HCT116 (cell line): ENCODE data around the gene PDF. TPM values are rescaled to one million over a fixed set of nuclear protein-coding genes. Genes with fewer than 3 reads are reported as not detected.

ENCODE experiments used
- ATAC-seq: fragments of 200-7000 bp; cut with Tn5 transposase; 2 replicates; pipeline ENCODE4 v1.9.1; 2020; ENCODE audit warnings: mild to moderate bottlenecking, moderate library complexity
- BruUV-seq: library from RNA; stranded (reverse); fragments of 400-500 nt; replicated peaks from 2 replicates; lab custom pipeline; 2021; lab: Mats Ljungman, UMichigan
- CTCF ChIA-PET: fragments of 300-600 bp; sonication (Branson Sonifier 250); formaldehyde crosslinking; loops from one replicate; lab custom pipeline; 2021; ENCODE audit warnings: antibody characterized with exemption; lab: Charles Lee
- POLR2A ChIA-PET: fragments of 300-600, 350-600 bp; sonication (Branson Sonifier 250); formaldehyde crosslinking; loops from one replicate; lab custom pipeline; 2021; ENCODE audit warnings: antibody characterized with exemption; lab: Charles Lee
- RAD21 ChIA-PET, 2 experiments: fragments of 300-600 bp; sonication (Branson Sonifier 250); formaldehyde crosslinking; loops; one replicate each; lab custom pipeline; 2023; ENCODE audit warnings: low total read pairs in 2 of 2; ENCODE audit not compliant: uncharacterized antibody in 2 of 2, unreplicated experiment in 2 of 2, low non-redundant PET in 1 of 2; lab: Charles Lee
- DNase-seq: peaks from one replicate; pipeline ENCODE4 v3.0.0-alpha.2; 2010; ENCODE audit warnings: low read depth, low spot score
- H2AFZ ChIP-seq: fragments of 200-600 bp; shearing (Covaris generic), sonication (generic); 2 replicates; pipeline ENCODE4 v1.6.1; 2017; ENCODE audit warnings: low read depth, mixed run types, mixed read lengths, antibody characterized with exemption, low read length; ENCODE audit not compliant: poor library complexity, severe bottlenecking
- H3K27ac ChIP-seq: 2 replicates; pipeline ENCODE4 v1.5.1; 2012; ENCODE audit warnings: low read depth, low read length
- H3K27me3 ChIP-seq: fragments of 200-600 bp; sonication (generic); 2 replicates; pipeline ENCODE4 v1.6.1; 2016; ENCODE audit warnings: mixed run types, low read length, mixed read lengths; ENCODE audit not compliant: insufficient read depth
- H3K36me3 ChIP-seq, 2 experiments: fragments of 200-500 bp in 1 of 2; fragments of 200-600 bp in 1 of 2; sonication (Bioruptor generic) in 1 of 2; sonication (generic) in 1 of 2; 2 replicates each; pipeline versions ENCODE4 v1.5.1 to v1.6.1; 2014 to 2016; ENCODE audit warnings: low read length in 2 of 2, inconsistent platforms in 1 of 2, mixed read lengths in 1 of 2, mixed run types in 1 of 2; ENCODE audit not compliant: insufficient read depth in 2 of 2, control insufficient read depth in 1 of 2
- H3K4me1 ChIP-seq, 2 experiments: fragments of 200-600 bp in 1 of 2; sonication (generic) in 1 of 2; 2 replicates each; pipeline versions ENCODE4 v1.5.1 to v1.6.1; 2012 to 2017; ENCODE audit warnings: low read length in 2 of 2, inconsistent platforms in 1 of 2, mild to moderate bottlenecking in 1 of 2, mixed read lengths in 1 of 2, mixed run types in 1 of 2, moderate library complexity in 1 of 2; ENCODE audit not compliant: insufficient read depth in 2 of 2, control insufficient read depth in 1 of 2
- H3K4me2 ChIP-seq: fragments of 200-600 bp; sonication (generic); 2 replicates; pipeline ENCODE4 v1.6.1; 2017; ENCODE audit warnings: mixed run types, low read length, mixed read lengths
- H3K4me3 ChIP-seq, 2 experiments: fragments of 200-600 bp in 1 of 2; sonication (generic) in 1 of 2; replicated peaks in 1 of 2; 2 replicates each; pipeline ENCODE4 v1.5.1; 2011 to 2016; ENCODE audit warnings: low read length in 2 of 2, control low read depth in 1 of 2, low read depth in 1 of 2, mild to moderate bottlenecking in 1 of 2, mixed read lengths in 1 of 2, mixed run types in 1 of 2
- H3K79me2 ChIP-seq: fragments of 200-600 bp; sonication (generic); 2 replicates; pipeline ENCODE4 v1.6.1; 2017; ENCODE audit warnings: mild to moderate bottlenecking, mixed run types, low read length, moderate library complexity, mixed read lengths; ENCODE audit not compliant: insufficient read depth
- H3K9ac ChIP-seq: fragments of 200-600 bp; sonication (generic); 2 replicates; pipeline ENCODE4 v1.6.1; 2016; ENCODE audit warnings: low read length, mixed read lengths
- H3K9me2 ChIP-seq: fragments of 200-600 bp; sonication (generic), shearing (Covaris generic); 2 replicates; pipeline ENCODE4 v1.6.1; 2017; ENCODE audit warnings: mixed run types, mild to moderate bottlenecking, moderate library complexity; ENCODE audit not compliant: insufficient read depth
- H3K9me3 ChIP-seq, 2 experiments: fragments of 200-500 bp in 1 of 2; fragments of 200-600 bp in 1 of 2; sonication (Bioruptor generic) in 1 of 2; sonication (generic) in 1 of 2; 2 replicates each; pipeline ENCODE4 v1.6.1; 2014 to 2017; ENCODE audit warnings: low read length in 2 of 2, mixed read lengths in 2 of 2, inconsistent platforms in 1 of 2, low read depth in 1 of 2, mild to moderate bottlenecking in 1 of 2, mixed run types in 1 of 2, moderate library complexity in 1 of 2; ENCODE audit not compliant: control insufficient read depth in 1 of 2, insufficient read depth in 1 of 2
- H4K20me1 ChIP-seq: fragments of 200-600 bp; sonication (generic), shearing (Covaris generic); 2 replicates; pipeline ENCODE4 v1.6.1; 2017; ENCODE audit warnings: mixed run types, mild to moderate bottlenecking, moderate library complexity; ENCODE audit not compliant: insufficient read depth
- ATF3 ChIP-seq: IDR thresholded peaks from 2 replicates; pipeline ENCODE4 v1.6.1; 2012
- CBX3 ChIP-seq: IDR thresholded peaks from 2 replicates; pipeline ENCODE4 v1.6.1; 2012; ENCODE audit warnings: low read depth
- POLR2A ChIP-seq: IDR thresholded peaks from 2 replicates; pipeline ENCODE4 v1.7.0; 2011; ENCODE audit warnings: borderline replicate concordance; ENCODE audit not compliant: insufficient read depth, insufficient read length; ENCODE audit errors: extremely low read depth
- POLR2AphosphoS5 ChIP-seq: IDR thresholded peaks from 2 replicates; pipeline ENCODE4 v1.6.1; 2011; ENCODE audit warnings: mild to moderate bottlenecking, low read depth, low read length, moderate library complexity
- RAD21 ChIP-seq: IDR thresholded peaks from 2 replicates; pipeline ENCODE4 v1.6.1; 2012; ENCODE audit warnings: low read depth, mild to moderate bottlenecking
- SIN3A ChIP-seq: IDR thresholded peaks from 2 replicates; pipeline ENCODE4 v1.6.1; 2012; ENCODE audit warnings: low read depth
- SP1 ChIP-seq: IDR thresholded peaks from 2 replicates; pipeline ENCODE4 v1.6.1; 2012; ENCODE audit warnings: low read depth
- SRF ChIP-seq: IDR thresholded peaks from 2 replicates; pipeline ENCODE4 v1.6.1; 2012; ENCODE audit warnings: low read depth
- ZNF274 ChIP-seq: fragments of 200-500 bp; sonication (Bioruptor generic); IDR thresholded peaks from 2 replicates; pipeline ENCODE4 v1.6.1; 2014; ENCODE audit warnings: mild to moderate bottlenecking, low read depth, low read length, inconsistent platforms
- intact Hi-C: fragments of 100-400 bp; cut with micrococcal nuclease; formaldehyde crosslinking; loops from 2 replicates; pipeline ENCODE4 v1.10.0; 2022
- total RNA-seq: library from RNA; stranded (reverse); gene quantifications from one replicate; pipeline ENCODE4 v1.2.1, GENCODE V29; 2021; ENCODE audit not compliant: unreplicated experiment

The PDF gene
- total RNA-seq, 1 experiment from 2014 or later = 33.9 TPM

DNA sequence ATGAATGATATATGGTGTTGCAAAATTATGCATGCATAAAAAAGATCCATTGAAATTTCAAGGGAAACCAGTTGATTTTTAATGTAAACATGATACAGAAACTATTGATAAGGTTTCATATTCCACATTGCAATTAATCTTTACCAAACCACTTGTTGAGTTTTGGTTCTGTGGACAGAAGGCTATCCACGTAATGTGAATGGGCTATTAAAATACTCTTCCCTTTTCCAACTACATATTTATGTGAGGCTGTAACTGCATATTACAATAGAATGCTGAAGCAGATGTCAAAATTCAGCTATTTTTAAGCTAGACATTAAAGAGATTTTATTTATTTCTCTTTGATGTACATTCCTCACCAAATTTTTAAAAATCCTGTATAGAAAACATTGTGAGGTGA lies 53.0 kb downstream of the PDF start:
- Histone ChIP-seq H3K9ac (no peak overlapping the region), H3K4me2 (no peak overlapping the region), H3K9me3 (no peaks in the 10 kb centered on the region), H3K27ac (no peak overlapping the region), H3K36me3 (no peaks in the 10 kb centered on the region), H2AFZ (no peak overlapping the region), H3K27me3 (no peaks in the 10 kb centered on the region), H3K79me2 (no peaks in the 10 kb centered on the region), H3K4me3 (no peak overlapping the region), H3K4me1 (no peaks in the 10 kb centered on the region), H3K9me2 (no peaks in the 10 kb centered on the region), H4K20me1 (peaks cover 5% of the 10 kb centered on the region; the same call in 1 of the 2 replicates)
- intact Hi-C loops = loop anchor here (10.0 kb wide), 1 partner anchor 83 kb away; no protein-coding TSS in a partner anchor
- no TSS peak for BruUV-seq
- RAD21 ChIA-PET = no interaction called here
- ATAC-seq (no peak), DNase-seq (no peak)
- TF ChIP-seq SRF = no peak
- no peak for TF ChIP-seq RAD21
- TF ChIP-seq ATF3 = no peak
- no peak for TF ChIP-seq POLR2A
- TF ChIP-seq CBX3 = no peak
- no peak for TF ChIP-seq SP1
- no peak for TF ChIP-seq SIN3A
- no peak for TF ChIP-seq POLR2AphosphoS5
- TF ChIP-seq ZNF274 = no peak
- POLR2A ChIA-PET = no interaction called here
- CTCF ChIA-PET = interaction anchor here (1.1 to 1.2 kb wide), 2 partner anchors 9 to 18 kb away, joined by 3 to 4 read pairs; no protein-coding TSS in a partner anchor

Other genes starting within 250 kb of the PDF start
- 140 TPM for gene HAS3, start 224.9 kb downstream of the PDF start, total RNA-seq
- gene CHTF8, start 198.0 kb downstream of the PDF start, total RNA-seq = 184 TPM
- 125 TPM for gene UTP4, start 197.9 kb downstream of the PDF start, total RNA-seq
- gene SNTB2, start 143.4 kb downstream of the PDF start, total RNA-seq = 38.1 TPM
- gene VPS4A, start 19.2 kb downstream of the PDF start, total RNA-seq = 42.2 TPM
- 50.3 TPM for gene COG8, start 9.0 kb upstream of the PDF start, total RNA-seq
- 62.8 TPM for gene NIP7, start 9.2 kb upstream of the PDF start, total RNA-seq
- 0.91 TPM for gene TMED6, start 21.2 kb upstream of the PDF start, total RNA-seq
- 69.9 TPM for gene TERF2, start 55.4 kb upstream of the PDF start, total RNA-seq
- gene CYB5B, start 94.0 kb upstream of the PDF start, total RNA-seq = 689 TPM
- 67.4 TPM for gene NFAT5, start 235.4 kb upstream of the PDF start, total RNA-seq